HG03060 (cell line): ENCODE data around the gene RNF152.

Experiments used
- ATAC-seq: cut with Tn5 transposase; IDR thresholded peaks from one replicate; pipeline ENCODE4 v1.9.1; 2021; ENCODE audit warnings: low read depth, moderate number of reproducible peaks; ENCODE audit not compliant: unreplicated experiment

RNF152 gene

DNA sequence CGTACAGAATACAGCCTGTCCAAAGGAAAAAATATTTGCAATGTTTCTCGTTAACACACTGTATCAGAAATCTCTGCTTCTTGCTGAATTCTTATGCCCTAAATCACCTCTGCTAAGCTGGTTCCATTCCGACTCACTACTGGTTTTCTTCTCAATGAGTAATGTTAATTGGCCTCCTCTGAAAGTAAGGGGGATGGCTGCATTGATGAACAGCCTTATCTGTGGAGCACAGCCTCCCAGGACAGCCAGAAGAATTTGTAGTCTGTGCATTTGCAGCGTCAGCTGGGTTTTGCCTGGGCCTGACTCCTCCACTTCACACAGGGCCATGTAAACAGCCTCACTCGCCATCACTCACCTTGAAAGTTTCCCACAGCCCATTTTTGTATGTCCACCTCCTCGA is 127.7 kb downstream of the RNF152 start:
- no peak for ATAC-seq

GRCh38 chr18:61764381-61764780 is 128.4 kb downstream of the RNF152 start:
- no peak for ATAC-seq

GRCh38 chr18:61761875-61762274 is 130.9 kb downstream of the RNF152 start:
- no peak for ATAC-seq
